ENCODE results near the gene ARHGAP10. TPM values are rescaled to one million over a fixed set of nuclear protein-coding genes. Genes with fewer than 3 reads are reported as not detected.
"Not testable (repeated sequence)": the region's sequence is repeated elsewhere in the genome, so short reads cannot be mapped to it uniquely, and the experiment has no call there.

ARHGAP10 gene
- total RNA-seq, 1 experiment from 2014 or later, result 9.7 TPM

GRCh38 chr4:147912106-147912505 lies 180.2 kb downstream of the ARHGAP10 start:
- H3K36me3 ChIP-seq (replicated peaks; ENCODE audit: control insufficient read depth, insufficient read depth, low read length); H3K27me3 ChIP-seq (ENCODE audit: control insufficient read depth, insufficient read depth, low read length); H3K4me3 ChIP-seq (ENCODE audit: insufficient read depth, low read depth, low read length); DNase-seq: not testable (repeated sequence)

- Histone ChIP-seq H3K27me3 (ENCODE audit: control insufficient read depth, insufficient read depth, low read length) (no peaks in the 10 kb centered on the region), H3K36me3 (replicated peaks; ENCODE audit: control insufficient read depth, insufficient read depth, low read length) (no peaks in the 10 kb centered on the region), H3K4me3 (ENCODE audit: insufficient read depth, low read depth, low read length) (no peak overlapping the region)
- DNase-seq, result no peak
Measured at GRCh38 chr4:147913137-147913536, 181.2 kb downstream of the ARHGAP10 start.

- H3K27me3 ChIP-seq (ENCODE audit: control insufficient read depth, insufficient read depth, low read length), result no peaks in the 10 kb centered on the region
- no peak for DNase-seq
Measured at GRCh38 chr4:147916351-147916750, 184.5 kb downstream of the ARHGAP10 start.

GRCh38 chr4:147923381-147923780 lies 191.5 kb downstream of the ARHGAP10 start:
- H3K36me3 ChIP-seq (replicated peaks; ENCODE audit: control insufficient read depth, insufficient read depth, low read length), result no peaks in the 10 kb centered on the region

More at GRCh38 chr4:147916351-147916750, 184.5 kb downstream of the ARHGAP10 start:
- H3K4me3 ChIP-seq (ENCODE audit: insufficient read depth, low read depth, low read length), result no peak overlapping the region
- no peaks in the 10 kb centered on the region for H3K36me3 ChIP-seq (replicated peaks; ENCODE audit: control insufficient read depth, insufficient read depth, low read length)

GRCh38 chr4:147923854-147924253 lies 192.0 kb downstream of the ARHGAP10 start:
- Histone ChIP-seq H3K27me3 (ENCODE audit: control insufficient read depth, insufficient read depth, low read length) (no peaks in the 10 kb centered on the region), H3K4me3 (ENCODE audit: insufficient read depth, low read depth, low read length) (no peak overlapping the region), H3K36me3 (replicated peaks; ENCODE audit: control insufficient read depth, insufficient read depth, low read length) (no peaks in the 10 kb centered on the region)
- no peak for DNase-seq

More at GRCh38 chr4:147923381-147923780, 191.5 kb downstream of the ARHGAP10 start:
- no peak overlapping the region for H3K4me3 ChIP-seq (ENCODE audit: insufficient read depth, low read depth, low read length)
- no peak for DNase-seq
- no peaks in the 10 kb centered on the region for H3K27me3 ChIP-seq (ENCODE audit: control insufficient read depth, insufficient read depth, low read length)

GRCh38 chr4:147924604-147925412 lies 192.9 kb downstream of the ARHGAP10 start:
- no peaks in the 10 kb centered on the region for H3K36me3 ChIP-seq (replicated peaks; ENCODE audit: control insufficient read depth, insufficient read depth, low read length)
- peak; percentile 74 for DNase-seq
- no peak overlapping the region for H3K4me3 ChIP-seq (ENCODE audit: insufficient read depth, low read depth, low read length)
- H3K27me3 ChIP-seq (ENCODE audit: control insufficient read depth, insufficient read depth, low read length), result no peaks in the 10 kb centered on the region

- peak; percentile 26 for DNase-seq
- Histone ChIP-seq H3K27me3 (ENCODE audit: control insufficient read depth, insufficient read depth, low read length) (no peaks in the 10 kb centered on the region), H3K36me3 (replicated peaks; ENCODE audit: control insufficient read depth, insufficient read depth, low read length) (no peaks in the 10 kb centered on the region), H3K4me3 (ENCODE audit: insufficient read depth, low read depth, low read length) (no peak overlapping the region)
Measured at GRCh38 chr4:147927377-147928137, 195.7 kb downstream of the ARHGAP10 start.

- H3K4me3 ChIP-seq (ENCODE audit: insufficient read depth, low read depth, low read length), result no peak overlapping the region
- no peaks in the 10 kb centered on the region for H3K27me3 ChIP-seq (ENCODE audit: control insufficient read depth, insufficient read depth, low read length)
- no peak for DNase-seq
- H3K36me3 ChIP-seq (replicated peaks; ENCODE audit: control insufficient read depth, insufficient read depth, low read length), result no peaks in the 10 kb centered on the region
Measured at GRCh38 chr4:147928400-147928799, 196.5 kb downstream of the ARHGAP10 start.

GRCh38 chr4:147929746-147930145 lies 197.9 kb downstream of the ARHGAP10 start:
- Histone ChIP-seq H3K27me3 (ENCODE audit: control insufficient read depth, insufficient read depth, low read length) (no peaks in the 10 kb centered on the region), H3K4me3 (ENCODE audit: insufficient read depth, low read depth, low read length) (no peak overlapping the region), H3K36me3 (replicated peaks; ENCODE audit: control insufficient read depth, insufficient read depth, low read length) (no peaks in the 10 kb centered on the region)
- no peak for DNase-seq

GRCh38 chr4:147933316-147933715 lies 201.4 kb downstream of the ARHGAP10 start:
- Histone ChIP-seq H3K27me3 (ENCODE audit: control insufficient read depth, insufficient read depth, low read length) (no peaks in the 10 kb centered on the region), H3K4me3 (ENCODE audit: insufficient read depth, low read depth, low read length) (no peak overlapping the region), H3K36me3 (replicated peaks; ENCODE audit: control insufficient read depth, insufficient read depth, low read length) (no peaks in the 10 kb centered on the region)
- DNase-seq, result no peak

- no peak for DNase-seq
Measured at GRCh38 chr4:147933779-147934178, 201.9 kb downstream of the ARHGAP10 start.

GRCh38 chr4:147938496-147938895 lies 206.6 kb downstream of the ARHGAP10 start:
- no peaks in the 10 kb centered on the region for H3K36me3 ChIP-seq (replicated peaks; ENCODE audit: control insufficient read depth, insufficient read depth, low read length)
- H3K4me3 ChIP-seq (ENCODE audit: insufficient read depth, low read depth, low read length), result no peak overlapping the region
- DNase-seq, result no peak
- H3K27me3 ChIP-seq (ENCODE audit: control insufficient read depth, insufficient read depth, low read length), result no peaks in the 10 kb centered on the region

More at GRCh38 chr4:147933779-147934178, 201.9 kb downstream of the ARHGAP10 start:
- Histone ChIP-seq H3K36me3 (replicated peaks; ENCODE audit: control insufficient read depth, insufficient read depth, low read length) (no peaks in the 10 kb centered on the region), H3K4me3 (ENCODE audit: insufficient read depth, low read depth, low read length) (no peak overlapping the region), H3K27me3 (ENCODE audit: control insufficient read depth, insufficient read depth, low read length) (no peaks in the 10 kb centered on the region)

GRCh38 chr4:147940171-147940570 lies 208.3 kb downstream of the ARHGAP10 start:
- no peak for DNase-seq
- Histone ChIP-seq H3K4me3 (ENCODE audit: insufficient read depth, low read depth, low read length) (no peak overlapping the region), H3K27me3 (ENCODE audit: control insufficient read depth, insufficient read depth, low read length) (no peaks in the 10 kb centered on the region), H3K36me3 (replicated peaks; ENCODE audit: control insufficient read depth, insufficient read depth, low read length) (no peaks in the 10 kb centered on the region)

GRCh38 chr4:147941373-147941772 lies 209.5 kb downstream of the ARHGAP10 start:
- Histone ChIP-seq H3K27me3 (ENCODE audit: control insufficient read depth, insufficient read depth, low read length) (no peaks in the 10 kb centered on the region), H3K4me3 (ENCODE audit: insufficient read depth, low read depth, low read length) (no peak overlapping the region), H3K36me3 (replicated peaks; ENCODE audit: control insufficient read depth, insufficient read depth, low read length) (no peaks in the 10 kb centered on the region)
- no peak for DNase-seq

- H3K4me3 ChIP-seq (ENCODE audit: insufficient read depth, low read depth, low read length), result no peak overlapping the region
- peak; percentile 41 for DNase-seq
- H3K36me3 ChIP-seq (replicated peaks; ENCODE audit: control insufficient read depth, insufficient read depth, low read length), result no peaks in the 10 kb centered on the region
- H3K27me3 ChIP-seq (ENCODE audit: control insufficient read depth, insufficient read depth, low read length), result no peaks in the 10 kb centered on the region
Measured at GRCh38 chr4:147942729-147943128, 210.8 kb downstream of the ARHGAP10 start.
